Skeletal muscle cell (primary cell): ENCODE data around the gene PHOSPHO2.
"Not testable (repeated sequence)": the region's sequence is repeated elsewhere in the genome, so short reads cannot be mapped to it uniquely, and the experiment has no call there.

Source experiments
- DNase-seq: peaks from one replicate; pipeline ENCODE4 v3.0.0-alpha.2; 2010; ENCODE audit warnings: low read depth
- H3K4me3 ChIP-seq: 2 replicates; pipeline ENCODE4 v1.5.1; 2011; ENCODE audit warnings: low read depth, mild to moderate bottlenecking, control low read depth, low read length, moderate library complexity

The PHOSPHO2 gene

DNA sequence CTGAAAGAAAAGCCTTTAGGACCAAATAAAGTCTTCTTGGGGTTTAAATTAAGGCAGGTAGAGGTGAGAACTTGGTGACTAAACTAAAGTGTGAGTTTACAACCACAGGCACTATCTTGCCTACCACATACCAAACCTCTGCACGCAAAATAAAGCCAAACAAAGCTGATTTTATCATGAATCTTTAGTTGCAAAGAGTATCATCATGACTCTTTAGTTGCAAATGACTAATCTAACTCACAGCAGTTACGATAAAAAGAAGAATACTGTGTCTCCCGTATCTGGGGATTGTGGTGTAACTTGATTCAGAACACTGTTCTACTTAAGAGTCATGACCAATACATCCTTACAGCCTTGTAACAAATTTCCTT is 11.2 kb upstream of the PHOSPHO2 start:
- DNase-seq: no peak
- H3K4me3 ChIP-seq: no peak overlapping the region

DNA sequence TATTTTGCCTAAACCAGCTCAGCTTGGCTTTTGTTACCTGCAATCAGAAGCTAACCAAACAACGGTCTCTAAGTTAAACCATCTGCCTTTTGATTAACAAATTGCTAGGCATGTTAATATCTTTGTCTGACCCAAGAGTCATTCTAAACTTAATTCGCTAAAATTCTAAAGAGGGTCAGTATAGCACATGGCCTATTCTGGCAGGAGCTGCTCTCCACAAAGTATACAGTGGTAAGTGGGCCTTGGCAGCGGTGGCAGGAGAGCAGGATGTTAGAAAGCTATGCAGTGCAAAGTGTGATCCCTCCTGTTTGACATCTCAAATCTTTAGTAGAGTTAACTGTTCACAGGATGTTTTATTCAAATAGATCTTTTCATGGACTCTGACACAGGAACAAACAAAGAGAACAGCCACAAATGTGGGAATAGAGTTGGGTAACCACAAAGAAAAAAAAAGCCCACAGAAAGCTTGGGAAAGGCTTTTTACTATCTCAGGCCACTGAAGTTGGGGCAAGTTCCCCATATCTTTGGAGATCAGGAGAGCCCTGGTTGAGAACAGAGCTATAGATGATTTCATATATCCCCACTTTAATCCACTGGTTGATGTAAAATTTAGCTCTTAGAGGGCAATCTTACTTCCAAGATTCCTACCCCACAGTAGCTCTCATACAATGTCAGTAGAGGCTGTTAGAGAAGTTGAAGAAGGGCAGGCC is 10.7 kb upstream of the PHOSPHO2 start:
- DNase-seq: no peak
- no peak overlapping the region for H3K4me3 ChIP-seq

DNA sequence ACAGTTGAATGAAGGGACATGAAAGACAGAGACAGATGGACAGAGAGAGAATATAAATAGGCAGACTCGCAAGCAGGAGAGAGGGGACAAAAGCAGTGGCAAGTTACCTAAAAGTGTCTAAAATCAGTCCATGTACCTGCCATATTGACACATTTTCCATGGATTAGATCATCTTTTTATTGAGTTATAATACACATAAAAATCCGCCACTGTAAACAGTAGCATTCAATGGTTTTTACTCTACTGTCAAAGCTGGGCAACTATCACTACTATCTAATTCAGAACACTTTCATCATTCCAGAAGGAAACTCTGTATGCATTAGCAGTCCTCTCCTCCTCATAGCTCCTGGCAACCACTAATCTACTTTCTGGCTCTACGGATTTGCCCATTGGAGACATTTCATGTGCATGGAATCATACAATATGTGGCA is 10.1 kb upstream of the PHOSPHO2 start:
- no peak overlapping the region for H3K4me3 ChIP-seq
- DNase-seq: no peak

DNA sequence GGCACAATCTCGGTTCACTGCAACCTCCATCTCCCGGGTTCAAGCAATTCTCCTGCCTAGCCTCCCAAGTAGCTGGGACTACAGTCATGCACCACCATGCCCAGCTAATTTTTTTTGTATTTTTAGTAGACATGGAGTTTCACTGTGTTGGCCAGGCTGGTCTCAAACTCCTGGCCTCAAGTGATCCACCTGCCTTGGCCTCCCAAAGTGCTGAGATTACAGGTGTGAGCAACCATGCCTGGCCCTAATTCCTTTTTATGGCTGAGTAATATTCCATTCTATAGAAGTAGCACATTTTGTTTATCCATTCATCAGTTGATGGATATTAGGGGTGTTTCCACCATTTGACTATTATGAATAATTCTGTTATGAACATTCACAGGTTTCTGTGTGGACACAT is 9.6 kb upstream of the PHOSPHO2 start:
- not testable (repeated sequence) for H3K4me3 ChIP-seq, DNase-seq

- H3K4me3 ChIP-seq, DNase-seq: not testable (repeated sequence)
Measured at GRCh38 chr2:169686825-169687224, 7.4 kb upstream of the PHOSPHO2 start.

DNA sequence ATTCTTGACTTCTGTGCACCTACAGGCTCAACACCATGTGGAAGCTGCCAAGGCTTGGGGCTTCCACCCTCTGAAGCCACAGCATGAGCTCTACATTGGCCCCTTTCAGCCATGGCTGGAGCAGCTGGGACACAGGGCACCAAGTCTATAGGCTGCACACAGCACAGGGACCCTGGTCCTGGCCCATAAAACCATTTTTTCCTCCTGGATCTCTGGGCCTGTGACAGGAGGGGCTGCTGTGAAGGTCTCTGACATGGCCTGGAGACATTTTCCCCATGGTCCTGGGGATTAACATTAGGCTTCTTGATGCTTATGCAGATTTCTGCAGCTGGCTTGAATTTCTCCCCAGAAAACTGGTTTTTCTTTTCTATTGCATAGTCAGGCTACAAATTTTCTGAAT is 6.3 kb upstream of the PHOSPHO2 start:
- not testable (repeated sequence) for DNase-seq, H3K4me3 ChIP-seq

DNA sequence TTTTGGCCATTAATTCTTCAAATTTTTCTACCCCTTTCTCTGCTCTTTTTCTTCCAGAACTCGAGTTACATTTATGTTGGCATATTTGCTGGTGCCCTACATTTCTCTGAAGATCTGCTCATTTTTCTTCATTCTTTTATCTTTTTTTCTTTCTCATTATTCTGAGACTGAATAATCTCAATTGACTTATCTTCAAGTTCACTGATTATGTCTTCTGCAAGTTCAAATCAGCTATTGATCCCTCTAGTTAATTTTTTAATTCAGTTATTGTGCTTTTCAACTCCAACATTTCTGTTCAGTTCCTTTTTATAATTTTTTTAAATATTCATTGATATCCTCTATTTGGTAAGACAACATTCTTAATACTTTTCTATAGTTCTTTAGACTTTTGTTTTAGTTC is 3.3 kb upstream of the PHOSPHO2 start:
- DNase-seq: no peak
- H3K4me3 ChIP-seq: no peak overlapping the region

- no peak overlapping the region for H3K4me3 ChIP-seq
- DNase-seq: no peak
Measured at GRCh38 chr2:169692718-169693117, 1.6 kb upstream of the PHOSPHO2 start.

DNA sequence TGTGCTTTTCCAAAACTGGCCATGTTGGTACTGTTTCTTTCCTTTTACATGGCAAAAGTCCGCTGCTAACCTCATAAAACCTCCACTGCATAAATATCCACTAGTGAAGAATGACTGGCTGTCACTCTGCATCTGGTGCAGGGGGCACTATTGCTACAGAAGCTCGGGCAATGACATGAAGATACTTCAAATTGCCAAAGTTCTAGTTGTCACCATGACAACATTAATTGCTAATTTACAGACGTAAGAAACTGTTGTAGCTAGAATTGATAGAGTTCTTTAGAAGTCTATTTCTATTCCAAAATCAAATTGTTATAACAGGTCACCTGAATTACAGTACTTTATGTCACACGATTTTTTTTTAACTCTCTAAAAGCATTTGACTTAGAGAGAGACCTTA is 909 bp upstream of the PHOSPHO2 start:
- H3K4me3 ChIP-seq: no peak overlapping the region
- DNase-seq: no peak

DNA sequence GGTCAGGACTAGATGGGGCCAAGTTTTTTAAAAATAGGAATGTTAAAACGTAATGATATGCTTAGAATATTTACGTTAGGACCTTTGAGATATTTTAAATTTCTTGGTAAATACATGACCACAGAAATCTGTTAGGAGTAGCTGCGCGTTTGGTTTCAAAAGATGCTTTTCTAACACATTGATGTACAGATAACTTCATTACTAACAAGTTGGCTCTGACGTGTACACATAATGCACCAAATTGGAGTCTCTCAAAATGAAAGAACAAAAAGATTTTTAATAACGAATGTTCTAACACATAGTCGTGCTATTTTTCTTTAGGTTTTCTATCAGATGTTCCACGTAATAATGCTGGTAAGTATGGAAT is 608 bp downstream of the PHOSPHO2 start:
- DNase-seq: no peak

GRCh38 chr2:169696381-169696780 is 2.1 kb downstream of the PHOSPHO2 start:
- no peak overlapping the region for H3K4me3 ChIP-seq
- DNase-seq: no peak

More for the DNA sequence above, 608 bp downstream of the PHOSPHO2 start:
- peak overlapping the region; percentile 92 for H3K4me3 ChIP-seq

DNA sequence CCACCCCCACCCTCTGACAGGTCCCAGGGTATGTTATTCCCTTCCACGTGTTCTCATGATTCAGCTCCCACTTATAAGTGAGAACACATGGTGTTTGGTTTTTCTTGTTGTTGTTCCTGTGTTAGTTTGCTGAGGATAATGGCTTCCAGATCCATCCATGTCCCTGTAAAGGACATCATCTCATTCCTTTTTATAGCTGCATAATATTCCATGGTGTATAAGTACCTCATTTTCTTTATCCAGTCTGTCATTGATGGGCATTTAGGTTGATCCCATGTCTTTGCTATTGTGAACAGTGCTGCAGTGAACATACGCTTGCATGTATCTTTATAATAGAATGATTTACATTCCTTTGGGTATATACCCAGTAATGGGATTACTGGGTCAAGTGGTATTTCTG is 4.9 kb downstream of the PHOSPHO2 start:
- not testable (repeated sequence) for DNase-seq, H3K4me3 ChIP-seq

DNA sequence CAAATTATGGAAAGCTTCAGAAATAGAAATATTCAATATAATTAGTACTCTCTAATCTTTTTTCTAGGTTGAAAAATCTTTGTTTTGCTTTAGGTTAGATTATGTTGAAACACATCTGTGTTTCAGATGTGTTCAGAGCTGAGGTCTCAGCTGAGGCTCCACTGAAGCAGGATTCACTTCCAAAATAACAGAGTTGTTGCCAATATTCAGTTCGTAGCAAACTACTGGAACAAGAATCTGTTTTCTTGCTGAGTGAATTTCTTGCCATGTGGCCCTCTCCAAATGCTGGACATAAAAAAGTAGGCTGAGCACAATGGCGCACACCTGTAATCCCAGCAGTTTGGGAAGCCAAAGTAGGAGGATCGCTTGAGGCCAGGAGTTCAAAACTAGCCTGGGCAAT is 8.7 kb downstream of the PHOSPHO2 start:
- DNase-seq: no peak
- H3K4me3 ChIP-seq: no peak overlapping the region

- no peak for DNase-seq
- no peak overlapping the region for H3K4me3 ChIP-seq
Measured at GRCh38 chr2:169704160-169704708, 10.0 kb downstream of the PHOSPHO2 start.

- no peak overlapping the region for H3K4me3 ChIP-seq
- DNase-seq: no peak
Measured at GRCh38 chr2:169705927-169706326, 11.7 kb downstream of the PHOSPHO2 start.

GRCh38 chr2:169707626-169708025 is 13.4 kb downstream of the PHOSPHO2 start:
- no peak for DNase-seq
- no peak overlapping the region for H3K4me3 ChIP-seq

- no peak for DNase-seq
- no peak overlapping the region for H3K4me3 ChIP-seq
Measured at GRCh38 chr2:169709331-169709730, 15.1 kb downstream of the PHOSPHO2 start.

- H3K4me3 ChIP-seq: no peak overlapping the region
- no peak for DNase-seq
Measured at GRCh38 chr2:169709981-169710380, 15.7 kb downstream of the PHOSPHO2 start.

DNA sequence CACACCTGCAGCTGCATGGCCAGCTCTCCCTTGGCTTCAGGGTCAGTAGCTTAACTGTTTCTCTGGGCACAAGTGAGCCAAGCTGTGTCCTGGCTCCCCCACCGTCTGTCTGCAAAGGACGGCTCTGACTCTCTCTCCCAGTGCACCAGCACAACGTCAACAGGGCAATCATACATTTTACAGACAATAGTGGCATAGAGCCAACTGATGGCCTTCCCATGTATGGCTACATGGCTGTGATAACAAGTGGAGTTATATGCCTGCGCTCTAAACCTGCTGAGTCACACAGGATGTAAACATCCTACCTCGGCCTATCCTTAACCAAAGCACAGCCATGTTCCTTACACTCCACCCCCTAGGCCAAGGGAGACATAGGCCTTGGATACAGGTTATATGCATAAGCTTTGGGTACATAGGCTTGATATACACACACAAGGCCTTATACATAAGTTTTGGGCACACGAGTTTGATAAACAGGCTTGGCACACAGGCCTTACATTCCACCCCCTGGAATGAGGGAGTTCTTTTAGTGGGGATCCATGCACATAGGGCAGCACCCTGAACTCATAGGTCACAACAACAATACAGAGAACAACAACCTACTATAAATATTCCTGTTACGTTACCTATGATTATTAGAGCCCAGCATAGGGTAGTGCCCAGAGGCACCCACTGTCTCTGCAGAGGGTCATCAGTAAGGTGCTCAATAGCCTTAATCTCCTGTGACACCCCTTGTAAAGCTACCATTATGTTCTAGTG is 17.7 kb downstream of the PHOSPHO2 start:
- DNase-seq: no peak

GRCh38 chr2:169712791-169713227 is 18.5 kb downstream of the PHOSPHO2 start:
- no peak for DNase-seq
- no peak overlapping the region for H3K4me3 ChIP-seq

More for the DNA sequence above, 17.7 kb downstream of the PHOSPHO2 start:
- H3K4me3 ChIP-seq: no peak overlapping the region

DNA sequence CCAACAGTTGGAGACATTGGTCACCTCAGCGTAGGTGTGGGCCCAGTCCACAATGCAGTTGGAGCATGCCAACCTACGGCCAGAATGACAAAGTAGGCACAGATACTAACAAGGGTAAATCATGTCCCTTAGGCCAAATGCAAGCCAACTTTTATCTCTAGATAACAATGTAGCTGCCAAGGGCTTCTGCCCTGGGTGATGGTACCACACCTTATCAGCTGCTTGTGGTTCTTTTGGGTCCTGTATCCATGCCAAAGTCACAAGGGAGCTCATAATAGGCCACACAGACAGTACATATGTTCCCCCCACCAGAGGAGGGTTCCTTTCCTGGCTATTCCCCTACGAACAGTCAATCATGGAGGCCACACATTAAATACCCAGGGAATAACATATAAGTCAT is 19.1 kb downstream of the PHOSPHO2 start:
- H3K4me3 ChIP-seq: no peak overlapping the region
- no peak for DNase-seq
